Caki2 (cell line): ENCODE measurements around the gene ATOH1. TPM values are rescaled to one million over a fixed set of nuclear protein-coding genes. Genes with fewer than 3 reads are reported as not detected.

Experiments
- DNase-seq: peaks from one replicate; pipeline ENCODE4 v3.0.0-alpha.2; 2015; ENCODE audit warnings: low read depth
- in situ Hi-C: cut with HindIII; loops from 2 replicates; pipeline ENCODE4 v1.10.0; 2016; ENCODE audit warnings: low sequenced_read_pairs, low pct_unique_long_range_greater_than_20kb, mixed read lengths
- total RNA-seq: library from RNA; depleted of rRNA; stranded (reverse); fragments of >200 nt; shearing (Covaris generic); gene quantifications from 2 replicates; pipeline ENCODE4 v1.2.3, GENCODE V29; 2014; ENCODE audit warnings: low replicate concordance

The ATOH1 gene
- total RNA-seq, 1 experiment from 2014 or later = not detected

DNA sequence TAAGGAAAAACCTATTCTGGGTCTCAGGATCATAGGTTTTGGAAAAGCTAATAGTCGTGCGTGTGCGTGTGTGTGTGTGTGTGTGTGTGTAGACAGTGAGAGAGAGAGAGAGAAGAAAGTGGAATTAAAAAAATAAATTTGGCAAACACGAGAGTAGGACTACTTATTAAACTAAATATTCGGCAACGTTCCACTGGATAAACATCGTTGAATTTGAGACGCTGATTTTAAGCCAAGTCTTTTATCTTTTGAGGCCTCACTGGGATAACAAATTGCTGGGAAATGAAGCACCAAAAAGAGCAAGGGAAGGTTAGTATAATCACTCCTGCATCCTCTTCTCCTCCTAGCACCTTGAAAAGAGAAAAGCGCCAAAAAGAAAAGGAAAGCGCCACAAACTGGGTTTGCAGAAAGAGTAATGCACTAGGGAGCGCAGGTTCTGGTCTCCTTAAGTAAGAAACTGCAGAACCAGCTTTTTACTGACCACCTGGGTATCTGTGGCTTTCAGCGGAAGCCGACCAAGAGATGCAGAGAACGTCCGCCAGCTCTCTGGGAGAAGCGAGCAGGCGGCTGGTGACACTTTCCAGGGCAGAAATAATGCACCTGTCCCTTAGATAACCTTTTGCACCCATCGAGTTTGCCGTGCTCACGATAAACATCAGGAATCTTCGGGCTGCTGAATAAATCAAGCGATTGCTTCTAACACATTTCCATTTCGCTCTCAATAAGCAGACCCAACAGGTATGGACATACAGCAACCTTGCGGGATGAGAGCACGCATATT is 3.4 kb downstream of the ATOH1 start:
- in situ Hi-C loops = no loop called here
- no peak for DNase-seq

DNA sequence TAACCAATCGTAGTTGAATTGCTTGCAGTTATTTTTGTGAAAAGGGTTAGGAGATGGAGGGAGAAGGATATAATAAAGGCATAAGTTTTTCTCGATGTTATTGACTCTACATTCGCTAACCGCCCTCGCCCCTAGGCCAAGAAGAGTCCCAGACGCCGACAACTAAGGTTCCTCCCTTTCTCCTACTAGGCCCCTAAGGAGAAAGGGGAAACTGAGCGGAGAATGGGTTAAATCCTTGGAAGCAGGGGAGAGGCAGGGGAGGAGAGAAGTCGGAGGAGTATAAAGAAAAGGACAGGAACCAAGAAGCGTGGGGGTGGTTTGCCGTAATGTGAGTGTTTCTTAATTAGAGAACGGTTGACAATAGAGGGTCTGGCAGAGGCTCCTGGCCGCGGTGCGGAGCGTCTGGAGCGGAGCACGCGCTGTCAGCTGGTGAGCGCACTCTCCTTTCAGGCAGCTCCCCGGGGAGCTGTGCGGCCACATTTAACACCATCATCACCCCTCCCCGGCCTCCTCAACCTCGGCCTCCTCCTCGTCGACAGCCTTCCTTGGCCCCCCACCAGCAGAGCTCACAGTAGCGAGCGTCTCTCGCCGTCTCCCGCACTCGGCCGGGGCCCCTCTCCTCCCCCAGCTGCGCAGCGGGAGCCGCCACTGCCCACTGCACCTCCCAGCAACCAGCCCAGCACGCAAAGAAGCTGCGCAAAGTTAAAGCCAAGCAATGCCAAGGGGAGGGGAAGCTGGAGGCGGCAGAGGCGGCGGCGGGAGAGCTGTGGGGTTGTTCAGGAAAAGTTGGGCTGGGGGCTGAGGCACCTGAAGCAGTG is 5.9 kb downstream of the ATOH1 start:
- in situ Hi-C loops = no loop called here
- DNase-seq = no peak

DNA sequence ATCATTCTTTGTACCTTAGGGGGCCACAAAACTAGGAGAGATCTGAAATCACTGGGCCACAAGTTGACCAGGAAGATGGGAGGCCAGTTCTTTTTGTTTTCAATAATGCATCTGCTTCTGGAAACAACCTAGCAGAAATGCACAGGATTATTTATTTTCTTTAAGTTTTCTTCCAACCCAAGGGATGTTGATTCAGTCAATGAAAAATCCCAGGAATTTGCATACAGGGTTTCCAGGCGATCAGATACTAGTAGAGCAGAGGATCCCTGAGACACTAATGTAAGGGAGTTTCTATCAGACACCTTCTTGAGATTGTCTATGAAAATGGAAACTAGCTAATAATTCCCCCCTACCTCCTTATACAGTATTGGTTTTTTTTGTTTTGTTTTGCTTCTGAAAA is 7.4 kb downstream of the ATOH1 start:
- in situ Hi-C loops = no loop called here
- no peak for DNase-seq

DNA sequence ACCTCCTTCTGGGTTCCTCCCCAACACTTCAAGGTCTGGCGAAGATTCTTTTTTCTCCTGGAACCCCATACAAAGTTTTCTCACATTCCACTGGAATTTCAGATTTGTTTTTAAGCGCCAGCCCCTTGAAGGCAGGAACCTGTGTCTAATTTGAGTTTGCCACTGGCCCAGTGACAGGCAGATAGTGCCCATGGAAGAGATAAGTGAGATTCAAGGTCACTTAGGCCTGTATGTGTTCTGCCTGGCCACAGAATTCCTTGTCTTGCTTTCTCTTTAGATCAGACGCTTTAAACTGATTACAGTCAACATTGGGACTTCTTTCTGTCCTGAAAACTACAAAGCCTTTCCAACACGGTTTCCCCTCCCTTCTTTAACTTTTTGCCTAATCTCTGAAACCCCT is 11.2 kb downstream of the ATOH1 start:
- in situ Hi-C loops = no loop called here
- no peak for DNase-seq

DNA sequence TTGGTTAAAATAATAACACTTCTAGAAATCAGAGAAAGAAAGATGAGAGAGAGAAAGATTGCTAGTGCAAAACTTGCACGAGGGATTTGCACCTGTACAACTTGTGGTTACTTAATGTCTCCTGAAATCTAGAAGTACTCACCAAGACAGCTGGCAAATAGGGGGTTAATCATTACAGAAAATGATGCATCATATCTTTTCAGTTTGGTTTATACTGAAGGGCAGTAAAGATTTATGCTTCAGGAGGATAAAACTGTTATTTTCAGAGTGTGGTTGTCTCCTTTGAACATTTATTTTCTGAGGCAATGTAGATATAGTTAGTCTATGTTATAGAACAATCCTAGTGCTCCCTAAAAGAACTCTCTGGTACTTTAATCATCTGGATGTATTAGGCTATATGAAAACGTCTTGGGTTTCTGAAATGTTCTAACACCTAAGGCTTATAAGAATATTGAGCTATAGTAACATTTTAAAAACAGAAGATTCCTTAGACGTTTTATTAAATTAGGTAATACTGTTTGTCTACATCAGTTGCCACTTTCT is 13.3 kb downstream of the ATOH1 start:
- DNase-seq = no peak
- in situ Hi-C loops = no loop called here

DNA sequence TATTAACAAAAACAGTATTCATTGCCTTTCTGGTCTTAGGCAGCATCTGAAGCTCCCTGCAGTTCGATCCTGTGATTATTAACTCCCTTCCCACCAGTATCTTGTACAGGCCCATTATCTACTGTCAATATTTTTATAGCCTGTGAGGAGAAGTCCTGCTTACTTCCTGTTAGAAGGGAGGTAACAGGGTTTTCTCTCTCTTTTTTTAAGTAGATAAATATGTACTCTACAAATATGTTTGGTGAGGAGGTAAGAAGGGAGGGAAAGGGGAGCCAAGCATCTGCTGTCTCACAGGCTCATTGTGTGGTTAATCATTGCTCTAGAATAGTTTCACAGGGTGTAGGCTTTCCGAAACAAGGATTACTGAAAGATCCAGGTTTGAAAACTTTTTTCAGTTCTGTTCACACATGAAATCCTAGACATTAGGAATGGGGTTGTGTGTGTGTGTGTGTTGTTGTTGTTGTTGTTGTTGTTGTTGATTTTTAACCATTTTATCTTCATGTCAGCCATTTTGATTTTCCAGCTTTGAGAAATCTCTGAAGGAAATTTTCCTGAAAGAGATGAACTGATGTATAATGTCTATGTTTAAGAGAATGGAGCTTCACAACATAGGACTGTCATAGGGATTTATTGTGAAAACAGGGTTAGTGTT is 14.2 kb downstream of the ATOH1 start:
- DNase-seq = no peak
- in situ Hi-C loops = no loop called here

DNA sequence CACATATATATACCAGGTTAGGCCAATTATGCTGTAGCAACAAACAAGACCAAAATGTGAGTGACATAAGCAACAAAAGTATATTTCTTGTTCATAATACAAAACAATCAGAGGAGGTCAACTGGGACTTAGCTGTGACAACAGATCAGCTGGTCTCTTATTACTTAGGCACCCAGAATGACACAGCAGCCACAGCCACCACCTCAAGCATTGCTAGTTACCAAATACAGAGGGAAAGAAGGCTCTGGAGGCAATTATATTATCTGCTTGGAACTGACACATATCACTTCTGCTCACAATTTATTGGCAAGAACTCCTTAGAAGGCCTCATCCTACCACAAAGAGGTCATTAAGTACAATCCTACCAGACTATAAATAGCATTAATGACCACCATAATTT is 15.2 kb downstream of the ATOH1 start:
- DNase-seq = no peak
- in situ Hi-C loops = no loop called here

DNA sequence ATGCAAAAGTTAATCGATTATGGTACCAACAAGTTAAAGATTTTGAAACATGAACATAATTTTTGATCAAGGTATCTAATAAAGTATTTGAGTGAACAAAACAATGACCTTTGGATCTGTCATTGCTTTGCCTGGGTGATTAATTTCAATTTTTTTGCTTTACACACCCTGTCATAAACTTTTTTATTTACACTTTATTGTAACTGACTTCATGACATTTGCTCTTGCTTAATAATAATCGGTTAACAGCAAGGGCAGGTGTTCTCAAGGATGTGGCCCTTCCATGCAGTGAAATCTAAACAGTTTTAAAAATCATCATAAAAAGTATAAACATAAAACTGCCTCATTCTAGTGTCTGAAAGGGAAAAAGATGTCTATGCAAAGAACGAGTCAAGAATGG is 24.1 kb downstream of the ATOH1 start:
- no peak for DNase-seq
- in situ Hi-C loops = no loop called here

DNA sequence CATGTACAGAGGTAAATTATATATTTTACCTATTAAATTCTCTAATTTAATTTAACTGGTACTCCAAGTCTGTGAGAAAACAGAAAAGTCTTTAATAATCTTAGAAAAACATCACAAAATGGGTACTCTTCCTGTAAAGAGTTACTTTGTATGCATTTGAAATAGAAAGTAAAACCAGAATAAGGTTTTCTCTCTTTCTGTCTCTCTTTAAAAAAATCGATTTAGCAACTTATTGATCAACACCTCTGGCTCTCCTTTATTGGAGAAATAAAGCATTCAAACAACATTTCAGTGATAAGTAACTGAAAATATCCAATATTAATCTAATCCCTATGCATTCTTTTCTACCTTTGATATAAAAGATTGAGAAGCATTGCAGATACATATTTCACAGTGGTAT is 27.4 kb downstream of the ATOH1 start:
- in situ Hi-C loops = no loop called here
- DNase-seq = no peak

DNA sequence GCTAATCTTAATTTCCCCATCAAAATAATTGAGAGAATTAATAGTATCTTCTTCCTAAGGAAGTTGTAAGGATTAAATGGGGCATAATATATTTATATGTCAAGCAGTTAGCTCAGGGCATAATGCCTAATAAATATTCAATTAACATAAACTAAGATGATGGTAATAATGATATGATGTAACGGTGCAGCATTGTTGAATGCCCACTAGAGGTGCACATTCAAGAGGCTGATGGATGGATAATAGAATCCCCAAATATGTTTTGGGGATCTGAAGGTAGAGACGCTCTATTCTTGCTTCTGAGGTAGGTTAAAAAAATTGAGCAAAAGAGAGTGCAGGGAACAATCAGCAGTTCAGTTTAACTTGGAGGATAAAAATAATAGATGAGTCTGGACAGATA is 37.1 kb downstream of the ATOH1 start:
- DNase-seq = no peak
- in situ Hi-C loops = no loop called here

DNA sequence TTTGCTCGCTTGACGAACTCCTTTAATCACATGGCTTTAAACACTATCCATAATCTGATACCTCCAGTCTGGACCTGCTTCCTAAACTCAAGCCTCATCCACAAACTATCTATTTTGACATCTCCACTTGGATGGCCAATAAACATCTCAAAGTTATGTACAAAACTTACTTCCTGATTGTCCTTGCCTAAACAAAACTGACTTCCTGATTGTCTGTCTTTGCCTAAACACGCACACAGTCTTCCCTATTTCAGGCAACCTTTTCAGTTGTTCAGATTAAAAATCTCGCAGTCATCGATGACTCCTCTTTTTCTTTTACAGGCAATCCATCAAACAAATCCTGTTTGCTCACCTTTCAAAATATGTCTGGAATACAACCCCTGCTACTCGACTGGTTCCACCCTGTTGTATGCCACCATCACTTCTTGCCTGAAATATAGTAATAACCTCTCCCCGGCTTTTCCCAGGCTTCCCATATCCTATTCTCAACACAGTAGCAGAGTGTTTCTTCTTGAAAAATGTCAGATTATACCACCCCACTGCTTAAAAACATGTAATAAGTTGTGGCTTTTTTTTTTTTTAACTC is 39.0 kb downstream of the ATOH1 start:
- in situ Hi-C loops = no loop called here
- no peak for DNase-seq

DNA sequence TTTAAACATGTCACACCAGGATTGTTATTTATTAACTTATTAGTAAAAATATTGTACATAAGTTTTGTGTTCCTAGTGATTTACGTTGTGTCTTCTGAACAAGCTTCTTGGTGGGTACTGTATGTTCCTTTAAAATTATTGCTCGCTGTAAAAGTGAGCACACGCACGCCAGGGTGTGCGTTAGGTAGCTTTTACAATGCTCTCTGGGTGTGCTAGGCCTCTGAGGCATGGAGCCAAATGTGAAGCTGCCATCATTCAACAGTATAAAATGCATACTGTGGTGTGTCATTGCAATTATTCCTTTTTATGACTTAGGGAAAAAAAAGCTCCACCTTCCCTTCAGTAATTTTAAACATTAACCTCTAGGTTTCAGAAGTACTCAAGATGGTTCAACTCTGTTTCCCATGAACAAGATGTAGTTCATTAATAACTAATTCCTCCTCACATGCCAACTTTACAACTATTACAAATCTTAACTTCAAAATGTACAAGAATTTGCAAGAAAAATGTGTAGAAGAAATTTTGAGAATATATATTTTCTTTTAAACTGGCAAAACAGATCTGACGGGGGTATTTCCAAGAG is 42.4 kb downstream of the ATOH1 start:
- DNase-seq = no peak
- in situ Hi-C loops = no loop called here

DNA sequence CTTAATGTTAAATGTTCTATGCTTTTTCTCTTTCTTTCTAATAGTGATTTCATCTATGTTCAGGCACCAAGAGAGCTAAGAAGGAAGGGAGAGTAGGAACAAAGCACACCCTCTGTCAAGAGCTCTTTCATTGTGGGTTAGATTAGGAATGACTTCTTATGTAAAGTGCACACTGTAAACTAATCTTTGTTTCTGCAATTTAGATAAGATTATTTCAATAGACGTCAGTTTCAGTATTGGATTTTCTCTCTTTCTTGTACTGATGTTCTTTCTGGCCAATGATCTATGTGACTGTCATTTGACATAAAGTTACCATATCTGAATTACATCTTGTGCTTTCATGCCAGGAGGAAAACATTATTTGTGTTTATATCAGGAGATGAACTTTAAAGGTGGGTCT is 48.2 kb downstream of the ATOH1 start:
- in situ Hi-C loops = no loop called here
- no peak for DNase-seq

DNA sequence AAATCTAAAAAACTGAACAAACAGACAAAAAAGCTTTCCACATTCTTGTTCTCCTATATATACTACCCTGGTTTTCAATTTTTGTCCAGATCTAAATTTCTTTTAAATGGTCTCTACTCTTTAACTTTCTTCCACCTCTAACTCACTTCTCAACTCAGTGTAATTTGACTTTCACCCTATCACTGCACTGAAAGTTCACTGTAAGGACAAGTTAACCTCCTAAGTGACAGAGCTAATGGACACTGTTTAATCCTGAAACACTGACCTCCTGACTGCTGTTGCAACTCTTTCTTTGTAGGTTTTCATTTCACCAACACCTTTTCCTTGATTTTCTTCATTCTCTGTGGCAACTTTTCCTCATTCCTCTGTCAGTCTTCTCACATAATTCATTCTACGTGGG is 50.0 kb downstream of the ATOH1 start:
- in situ Hi-C loops = no loop called here
- DNase-seq = no peak

DNA sequence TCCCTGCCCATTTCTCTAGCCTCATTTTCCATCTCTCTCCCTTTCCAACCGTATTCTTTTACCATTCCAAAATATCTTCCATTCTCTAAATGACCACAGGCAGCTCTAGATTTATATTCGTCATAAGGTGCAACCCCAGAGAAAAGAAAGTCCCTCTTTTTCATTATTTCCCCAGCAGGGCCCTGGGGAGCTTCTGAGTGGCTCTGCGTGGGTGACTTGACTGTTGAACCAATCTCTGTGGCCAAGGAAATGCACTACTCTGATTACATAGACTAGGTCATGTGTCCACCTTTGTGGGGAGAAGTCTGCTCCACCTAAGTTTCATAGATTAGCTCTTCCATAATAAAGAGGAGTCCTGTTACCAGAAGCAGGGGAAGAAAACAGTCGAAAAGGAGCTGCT is 51.4 kb downstream of the ATOH1 start:
- in situ Hi-C loops = no loop called here
- no peak for DNase-seq
